HEK293T (cell line): ENCODE data around the gene SATB2.

Experiments used
- ARNT ChIP-seq: fragments of 450-650 bp; IDR thresholded peaks from 2 replicates; pipeline ENCODE4 v1.6.1; 2017; ENCODE audit warnings: mild to moderate bottlenecking
- BHLHE40 ChIP-seq: fragments of 450-650 bp; IDR thresholded peaks from 2 replicates; pipeline ENCODE4 v1.6.1; 2016; ENCODE audit warnings: mild to moderate bottlenecking, moderate library complexity, borderline replicate concordance
- CTBP1 ChIP-seq: fragments of 450-650 bp; IDR thresholded peaks from 2 replicates; pipeline ENCODE4 v1.6.1; 2016; ENCODE audit warnings: borderline replicate concordance
- ELF4 ChIP-seq: fragments of 450-650 bp; IDR thresholded peaks from 2 replicates; pipeline ENCODE4 v1.6.1; 2017; ENCODE audit warnings: antibody characterized with exemption
- FOXA1 ChIP-seq: fragments of 450-650 bp; IDR thresholded peaks from 2 replicates; pipeline ENCODE4 v1.6.1; 2016; ENCODE audit warnings: mild to moderate bottlenecking
- FOXK2 ChIP-seq: fragments of 450-650 bp; IDR thresholded peaks from 2 replicates; pipeline ENCODE4 v1.6.1; 2016; ENCODE audit warnings: mild to moderate bottlenecking
- FOXM1 ChIP-seq: fragments of 450-650 bp; IDR thresholded peaks from 2 replicates; pipeline ENCODE4 v1.6.1; 2017; ENCODE audit warnings: mild to moderate bottlenecking, borderline replicate concordance
- HDGF ChIP-seq: fragments of 450-650 bp; IDR thresholded peaks from 2 replicates; pipeline ENCODE4 v1.6.1; 2017; ENCODE audit warnings: antibody characterized with exemption, borderline replicate concordance
- LEF1 ChIP-seq: fragments of 450-650 bp; IDR thresholded peaks from 2 replicates; pipeline ENCODE4 v1.6.1; 2017; ENCODE audit warnings: mild to moderate bottlenecking, borderline replicate concordance
- NFRKB ChIP-seq: fragments of 450-650 bp; IDR thresholded peaks from 2 replicates; pipeline ENCODE4 v1.6.1; 2016; ENCODE audit warnings: mild to moderate bottlenecking, moderate library complexity
- SP1 ChIP-seq: fragments of 450-650 bp; IDR thresholded peaks from 2 replicates; pipeline ENCODE4 v1.6.1; 2017
- SUZ12 ChIP-seq: fragments of 450-650 bp; IDR thresholded peaks from 2 replicates; pipeline ENCODE4 v1.6.1; 2016; ENCODE audit warnings: mild to moderate bottlenecking
- TARDBP ChIP-seq: fragments of 450-650 bp; IDR thresholded peaks from 2 replicates; pipeline ENCODE4 v1.6.1; 2016
- ZNF384 ChIP-seq: fragments of 450-650 bp; IDR thresholded peaks from 2 replicates; pipeline ENCODE4 v1.6.1; 2016

DNA sequence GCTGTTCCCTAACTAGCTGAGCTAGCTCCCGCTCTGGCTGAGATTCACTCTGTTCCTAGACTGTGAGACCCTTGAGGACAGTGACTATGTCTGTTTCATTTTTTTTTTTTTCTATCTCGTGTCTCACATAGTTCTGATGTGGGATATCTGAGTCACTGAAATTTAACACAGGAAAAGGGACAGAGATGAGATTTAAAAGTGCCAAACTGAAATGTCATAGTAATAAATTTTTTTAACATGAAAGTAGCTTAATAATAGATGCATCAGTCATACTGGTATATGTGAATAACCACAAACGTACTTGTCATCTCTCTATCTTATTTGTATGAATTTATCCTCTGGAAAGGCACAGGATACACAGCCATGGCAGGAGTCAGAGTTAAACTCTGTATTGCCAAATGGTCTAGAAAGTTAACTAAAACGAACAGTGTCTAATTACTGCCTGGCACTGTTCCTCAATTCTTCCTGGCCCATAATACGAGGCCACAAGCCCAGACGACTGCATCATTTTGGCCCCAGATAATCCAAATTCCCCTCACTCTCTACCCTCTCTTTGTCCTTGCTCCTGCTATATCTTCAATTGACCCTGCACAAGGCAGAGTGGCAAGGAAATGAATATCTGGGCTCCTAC, 87.5 kb downstream of the SATB2 start:
- TF ChIP-seq SP1 = no peak
- no peak for TF ChIP-seq FOXK2
- TF ChIP-seq ELF4 = no peak
- TF ChIP-seq ARNT = no peak
- no peak for TF ChIP-seq SUZ12
- TF ChIP-seq FOXA1 = no peak
- TF ChIP-seq BHLHE40 = no peak
- TF ChIP-seq FOXM1 = no peak
- no peak for TF ChIP-seq TARDBP
- TF ChIP-seq NFRKB = no peak
- TF ChIP-seq ZNF384 = no peak
- TF ChIP-seq LEF1 = no peak
- TF ChIP-seq CTBP1 = no peak
- TF ChIP-seq HDGF = no peak
